CD14-positive monocyte (primary cell): ENCODE data around the gene CYSTM1. TPM values are rescaled to one million over a fixed set of nuclear protein-coding genes. Genes with fewer than 3 reads are reported as not detected.

Source experiments
- DNase-seq, 3 donors: peaks; one replicate each; pipeline ENCODE4 v3.0.0-alpha.2; 2011 to 2022
- H2AFZ ChIP-seq: 2 replicates; pipeline ENCODE4 v1.6.0; 2012; ENCODE audit warnings: mild to moderate bottlenecking, low read depth, low read length, inconsistent platforms; ENCODE audit not compliant: insufficient read depth, poor library complexity, severe bottlenecking
- H3K27ac ChIP-seq, 2 donors: 1 replicate in 1 of 2; 2 replicates in 1 of 2; pipeline ENCODE4 v1.5.1; 2012 to 2013; ENCODE audit warnings: low read length in 2 of 2, control low read depth in 1 of 2, inconsistent platforms in 1 of 2, low read depth in 1 of 2, mild to moderate bottlenecking in 1 of 2
- H3K27me3 ChIP-seq, 2 donors: one replicate each; pipeline versions ENCODE4 v1.6.0 to v1.6.1; 2011 to 2013; ENCODE audit warnings: low read length in 2 of 2; ENCODE audit not compliant: control insufficient read depth in 2 of 2, insufficient read depth in 2 of 2
- H3K36me3 ChIP-seq, 2 donors: replicated peaks in 1 of 2; 1 replicate in 1 of 2; 2 replicates in 1 of 2; pipeline versions ENCODE4 v1.5.1 to v1.6.1; 2012 to 2013; ENCODE audit warnings: low read length in 2 of 2, control low read depth in 1 of 2, inconsistent platforms in 1 of 2, mild to moderate bottlenecking in 1 of 2; ENCODE audit not compliant: insufficient read depth in 2 of 2, control insufficient read depth in 1 of 2
- H3K4me1 ChIP-seq, 2 donors: 1 replicate in 1 of 2; 2 replicates in 1 of 2; pipeline versions ENCODE4 v1.5.1 to v1.6.1; 2012 to 2013; ENCODE audit warnings: low read length in 2 of 2, control low read depth in 1 of 2, inconsistent platforms in 1 of 2, mild to moderate bottlenecking in 1 of 2, moderate library complexity in 1 of 2; ENCODE audit not compliant: insufficient read depth in 2 of 2, control insufficient read depth in 1 of 2
- H3K4me2 ChIP-seq: replicated peaks from 2 replicates; pipeline ENCODE3; 2012; ENCODE audit warnings: low read length, moderate library complexity, mild to moderate bottlenecking; ENCODE audit not compliant: poor library complexity, severe bottlenecking; ENCODE audit errors: extremely low read depth
- H3K4me3 ChIP-seq, 3 experiments: fragments of 200-600 bp in 1 of 3; sonication (generic) in 1 of 3; replicated peaks in 1 of 3; 1 replicate in 2 of 3; 2 replicates in 1 of 3; pipeline ENCODE4 v1.5.1; 2011 to 2013; ENCODE audit warnings: low read length in 3 of 3, mild to moderate bottlenecking in 3 of 3, control low read depth in 2 of 3, low read depth in 2 of 3, inconsistent platforms in 1 of 3, moderate library complexity in 1 of 3
- H3K79me2 ChIP-seq: 2 replicates; pipeline ENCODE4 v1.6.0; 2012; ENCODE audit warnings: mild to moderate bottlenecking, control low read depth, inconsistent platforms, low read length, moderate library complexity; ENCODE audit not compliant: insufficient read depth
- H3K9ac ChIP-seq: 2 replicates; pipeline ENCODE4 v1.6.0; 2017; ENCODE audit warnings: low read length, mild to moderate bottlenecking; ENCODE audit not compliant: insufficient read depth, poor library complexity, severe bottlenecking
- H3K9me3 ChIP-seq, 2 donors: replicated peaks in 1 of 2; 1 replicate in 1 of 2; 2 replicates in 1 of 2; pipeline versions ENCODE4 v1.5.1 to v1.6.1; 2012 to 2013; ENCODE audit warnings: low read length in 2 of 2, control low read depth in 1 of 2; ENCODE audit not compliant: control insufficient read depth in 1 of 2, insufficient read depth in 1 of 2
- H4K20me1 ChIP-seq: 2 replicates; pipeline ENCODE4 v1.6.0; 2012; ENCODE audit warnings: mild to moderate bottlenecking, low read length, control low read depth, moderate library complexity; ENCODE audit not compliant: insufficient read depth
- H3K27ac Mint-ChIP-seq, 7 donors: one replicate each; pipeline ENCODE4 v1.8.0; 2020; ENCODE audit warnings: mild to moderate bottlenecking in 7 of 7, mixed read lengths in 7 of 7, moderate library complexity in 6 of 7, inconsistent platforms in 2 of 7
- H3K27me3 Mint-ChIP-seq, 3 donors: one replicate each; pipeline ENCODE4 v1.8.0; 2021 to 2022; ENCODE audit warnings: low read depth in 3 of 3, mild to moderate bottlenecking in 3 of 3, mixed read lengths in 3 of 3, moderate library complexity in 3 of 3, inconsistent platforms in 1 of 3
- H3K36me3 Mint-ChIP-seq, 2 donors: one replicate each; pipeline ENCODE4 v1.8.0; 2020; ENCODE audit warnings: mixed read lengths in 2 of 2, inconsistent platforms in 1 of 2, mild to moderate bottlenecking in 1 of 2
- H3K4me1 Mint-ChIP-seq: one replicate; pipeline ENCODE4 v1.8.0; 2020; ENCODE audit warnings: mild to moderate bottlenecking, mixed read lengths
- H3K4me3 Mint-ChIP-seq, 2 donors: one replicate each; pipeline ENCODE4 v1.8.0; 2020; ENCODE audit warnings: mild to moderate bottlenecking in 2 of 2, mixed read lengths in 2 of 2, moderate library complexity in 1 of 2
- H3K9me3 Mint-ChIP-seq, 7 donors: one replicate each; pipeline ENCODE4 v1.8.0; 2020 to 2022; ENCODE audit warnings: mixed read lengths in 7 of 7, mild to moderate bottlenecking in 6 of 7, moderate library complexity in 6 of 7, inconsistent platforms in 2 of 7
- CTCF ChIP-seq: fragments of 200-600 bp; IDR thresholded peaks from one replicate; pipeline ENCODE4 v1.8.0; 2022; ENCODE audit warnings: antibody characterized with exemption, mild to moderate bottlenecking
- WGBS: methylation state at CpG from one replicate; pipeline ENCODE4 v1.1.5; 2013; ENCODE audit warnings: missing lambda C conversion rate; ENCODE audit not compliant: insufficient coverage; 5-methylcytosine and 5-hydroxymethylcytosine counted together
- intact Hi-C, 2 donors: fragments of 100-400 bp; cut with micrococcal nuclease; formaldehyde crosslinking; loops; one replicate each; pipeline versions ENCODE4 v1.15.0 to v1.15.1; 2023
- polyA plus RNA-seq, 3 donors: library from polyadenylated mRNA; depleted of rRNA in 1 of 3; unstranded in 2 of 3; stranded (reverse) in 1 of 3; fragments of 300-500 nt in 2 of 3; fragments of >200 nt in 1 of 3; fragmentation: Illumina TruSeq in 2 of 3; gene quantifications; 1 replicate in 2 of 3; 2 replicates in 1 of 3; pipeline ENCODE4 v1.2.3, GENCODE V29; 2012 to 2021

CYSTM1 gene
- polyA plus RNA-seq, 3 donors, result 14.0 to 40.0 (median 36.7) TPM

- H3K27me3 ChIP-seq, result no peaks in the 10 kb centered on the region
- H3K9me3 ChIP-seq, result no peaks in the 10 kb centered on the region
- H3K4me3 ChIP-seq, result peak overlapping the region in 1 of 3 experiments; percentile 25
- peaks cover 0 to 25% of the 10 kb centered on the region in 2 donors for H3K36me3 ChIP-seq
- DNase-seq, result peak; percentile 82 to 92 (median 85)
- Mint-ChIP-seq H3K4me1 (peaks cover 19% of the 10 kb centered on the region), H3K27me3 (peaks cover 0 to 6% (median 2%) of the 10 kb centered on the region in 3 donors), H3K9me3 (no peaks in the 10 kb centered on the region), H3K4me3 (peak overlapping the region in 1 of 2 donors; percentile 39), H3K36me3 (peaks cover 48% of the 10 kb centered on the region in 2 donors), H3K27ac (no peak overlapping the region)
- peaks cover 44% of the 10 kb centered on the region for H3K79me2 ChIP-seq
- intact Hi-C loops, result loop anchor here in 1 of 2 donors (5.0 kb wide), 1 partner anchor 48 kb away; the partner anchor contains the start of gene PFDN1
- peak overlapping the region; percentile 9 to 91 for H3K27ac ChIP-seq
- H2AFZ ChIP-seq, result no peak overlapping the region
- WGBS, result 0% methylated on average over 2 of the region's 4 CpGs
- no peaks in the 10 kb centered on the region for H4K20me1 ChIP-seq
- no peak for TF ChIP-seq CTCF
- H3K9ac ChIP-seq, result no peak overlapping the region
- H3K4me1 ChIP-seq, result peaks cover 59 to 68% of the 10 kb centered on the region in 2 donors
- H3K4me2 ChIP-seq, result peak overlapping the region; percentile 33
Observed at GRCh38 chr5:140253985-140254384, 79.0 kb downstream of the CYSTM1 start.

GRCh38 chr5:140255460-140256157, 80.6 kb downstream of the CYSTM1 start:
- H4K20me1 ChIP-seq, result no peaks in the 10 kb centered on the region
- Mint-ChIP-seq H3K36me3 (peaks cover 43 to 46% of the 10 kb centered on the region in 2 donors), H3K27me3 (peaks cover 0 to 3% (median 0%) of the 10 kb centered on the region in 3 donors), H3K9me3 (no peaks in the 10 kb centered on the region), H3K4me1 (peaks cover 12% of the 10 kb centered on the region), H3K4me3 (no peak overlapping the region), H3K27ac (no peak overlapping the region)
- H3K27ac ChIP-seq, result no peak overlapping the region
- WGBS, result 84% methylated on average over 4 of the region's 4 CpGs
- no peaks in the 10 kb centered on the region for H3K9me3 ChIP-seq
- no peak overlapping the region for H2AFZ ChIP-seq
- no peak overlapping the region for H3K9ac ChIP-seq
- H3K36me3 ChIP-seq, result peaks cover 3 to 23% of the 10 kb centered on the region in 2 donors
- peaks cover 39% of the 10 kb centered on the region for H3K79me2 ChIP-seq
- peaks cover 50 to 60% of the 10 kb centered on the region in 2 donors for H3K4me1 ChIP-seq
- intact Hi-C loops, result no loop called here
- no peak overlapping the region for H3K4me3 ChIP-seq
- no peak overlapping the region for H3K4me2 ChIP-seq
- no peaks in the 10 kb centered on the region for H3K27me3 ChIP-seq
- TF ChIP-seq CTCF, result no peak
- no peak for DNase-seq
